Skeletal muscle cell (primary cell): Measurements from ENCODE around the gene PNKD.
"Not testable (repeated sequence)": the region's sequence is repeated elsewhere in the genome, so short reads cannot be mapped to it uniquely, and the experiment has no call there.

Experiments
- DNase-seq: peaks from one replicate; pipeline ENCODE4 v3.0.0-alpha.2; 2010; ENCODE audit warnings: low read depth
- H3K4me3 ChIP-seq: 2 replicates; pipeline ENCODE4 v1.5.1; 2011; ENCODE audit warnings: low read depth, mild to moderate bottlenecking, control low read depth, low read length, moderate library complexity

PNKD gene

DNA sequence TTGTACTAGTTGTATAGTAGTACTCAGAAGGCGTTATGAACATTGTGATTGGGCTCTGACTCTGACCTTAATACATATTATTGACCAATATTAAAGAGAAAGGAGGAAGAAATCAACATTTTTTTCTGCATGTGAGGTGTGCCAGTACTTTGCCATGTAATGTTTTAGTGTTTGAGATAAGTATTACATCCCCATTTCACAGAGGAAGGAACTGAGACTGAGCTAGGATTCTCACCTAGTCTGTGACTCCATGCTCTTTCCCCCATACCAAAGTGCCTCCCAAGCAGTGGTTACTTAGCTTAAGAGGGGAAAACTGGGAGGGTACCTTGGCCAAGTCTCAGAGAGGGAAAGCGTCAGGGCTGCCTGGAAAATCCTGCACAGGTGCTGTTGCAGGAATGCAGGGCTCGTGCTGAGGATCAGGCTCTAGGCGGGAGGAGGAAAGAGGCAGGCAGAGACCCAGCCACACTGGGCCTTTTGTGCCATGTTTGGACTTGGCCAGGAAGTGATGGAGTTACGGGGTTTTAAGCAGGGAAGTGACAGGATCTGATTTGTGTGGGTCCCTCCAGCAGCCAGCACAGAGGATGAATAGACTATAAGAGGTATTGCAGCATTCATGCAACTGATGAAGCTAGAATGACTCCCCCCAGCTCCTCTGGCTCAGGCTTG, 1.7 kb downstream of the PNKD start:
- no peak for DNase-seq
- H3K4me3 ChIP-seq: no peak overlapping the region

DNA sequence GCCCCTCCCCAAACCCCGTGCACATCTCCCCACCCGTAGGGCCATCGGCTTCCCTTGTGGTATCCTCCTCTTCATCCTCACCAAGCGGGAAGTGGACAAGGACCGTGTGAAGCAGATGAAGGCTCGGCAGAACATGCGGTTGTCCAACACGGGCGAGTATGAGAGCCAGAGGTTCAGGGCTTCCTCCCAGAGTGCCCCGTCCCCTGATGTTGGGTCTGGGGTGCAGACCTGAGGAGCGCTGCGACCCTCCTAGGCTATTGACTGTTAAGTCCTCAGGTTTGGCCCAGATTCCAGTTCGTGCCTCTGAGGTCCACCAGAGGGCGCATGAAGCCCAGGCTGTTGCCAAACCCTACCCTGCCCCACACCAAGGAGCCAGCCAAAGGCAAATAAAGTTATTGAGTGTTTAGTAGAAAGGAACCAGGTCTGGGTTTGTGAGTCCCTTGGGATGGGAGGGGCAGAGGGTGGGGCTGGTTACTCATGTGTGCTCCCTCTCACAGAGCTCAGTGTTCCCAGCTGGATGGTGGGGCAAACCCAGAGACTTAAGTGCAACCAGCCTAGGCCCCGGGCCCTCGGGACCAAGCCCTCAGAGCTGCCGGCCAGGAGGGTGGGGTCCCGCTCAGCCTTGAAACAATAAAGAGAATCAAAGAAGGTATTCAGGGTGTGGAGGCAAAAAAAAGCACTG, 2.4 kb downstream of the PNKD start:
- DNase-seq: peak; percentile 89
- H3K4me3 ChIP-seq: no peak overlapping the region

GRCh38 chr2:218273214-218273907, 3.0 kb downstream of the PNKD start:
- H3K4me3 ChIP-seq, DNase-seq: not testable (repeated sequence)

DNA sequence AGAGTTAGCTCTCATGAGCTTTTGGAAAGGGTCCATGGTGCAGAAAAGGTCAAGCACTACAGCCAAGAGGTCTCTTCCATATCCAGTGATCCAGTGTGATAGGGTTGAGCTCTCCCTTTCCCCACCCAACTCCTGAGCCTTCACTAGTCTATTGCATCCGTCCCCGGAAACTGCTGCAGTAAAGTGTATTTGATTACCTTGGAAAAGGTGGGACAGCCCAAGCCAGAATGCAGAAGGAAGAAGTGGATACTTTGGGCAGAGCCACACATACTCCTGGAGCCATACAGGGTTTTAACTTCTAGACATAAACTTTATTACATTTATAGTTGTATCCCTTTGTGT, 3.6 kb downstream of the PNKD start:
- DNase-seq: no peak

DNA sequence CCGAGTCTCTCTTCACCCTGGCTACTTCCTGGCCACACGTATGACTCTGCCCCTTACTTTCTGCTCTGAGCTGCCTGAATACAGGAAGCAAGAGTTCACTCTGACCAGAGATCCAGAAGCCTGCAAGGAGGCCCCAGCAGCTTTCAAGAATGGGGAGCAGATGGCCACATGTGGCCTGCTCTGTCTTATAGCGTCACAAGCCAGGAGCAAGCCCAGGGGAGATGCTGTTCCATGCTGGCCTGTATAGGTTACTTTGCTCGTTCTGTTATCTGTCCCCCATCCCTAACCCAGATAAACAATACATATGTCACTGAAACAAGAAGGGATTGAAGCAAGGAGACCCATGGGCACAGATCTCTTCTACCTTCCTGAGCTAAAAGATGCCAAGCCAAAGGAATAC, 4.3 kb downstream of the PNKD start:
- DNase-seq: no peak
- no peak overlapping the region for H3K4me3 ChIP-seq

More for the DNA sequence above, 3.6 kb downstream of the PNKD start:
- no peak overlapping the region for H3K4me3 ChIP-seq

DNA sequence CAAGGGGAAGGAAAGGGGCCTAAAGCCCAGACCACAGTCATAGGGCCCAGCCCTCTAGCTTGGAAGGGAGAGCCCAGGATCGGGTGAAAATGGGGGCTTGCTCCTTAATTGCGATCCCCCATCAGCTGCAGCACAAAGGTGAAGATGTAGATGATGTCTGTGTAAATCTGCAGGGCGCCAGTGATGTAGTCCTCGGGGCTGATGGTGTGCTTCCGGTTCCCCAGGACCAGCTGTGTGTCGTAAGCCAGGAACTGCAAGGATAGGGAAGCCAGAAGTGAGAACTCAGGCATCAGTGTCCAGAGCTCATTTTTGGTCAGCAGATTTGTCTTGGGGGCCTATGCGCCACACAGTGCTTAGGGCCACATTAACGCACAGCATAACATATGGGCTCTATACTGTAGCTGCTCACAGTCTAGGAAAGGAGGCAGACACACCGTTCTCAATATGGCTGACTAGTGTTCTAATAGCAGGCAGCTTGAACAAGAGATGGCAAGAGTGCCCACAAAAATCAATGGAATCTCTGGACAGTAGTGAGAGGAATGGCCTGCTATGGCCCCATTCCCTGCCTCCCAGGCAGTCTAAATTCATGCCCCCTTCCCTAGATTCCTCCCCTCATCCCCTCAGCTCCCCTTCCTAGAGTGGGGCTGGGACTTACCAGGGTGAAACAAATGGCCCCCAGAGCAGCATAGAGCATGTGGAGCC, 5.2 kb downstream of the PNKD start:
- no peak for DNase-seq
- H3K4me3 ChIP-seq: no peak overlapping the region

GRCh38 chr2:218276986-218277755, 6.9 kb downstream of the PNKD start:
- no peak for DNase-seq
- H3K4me3 ChIP-seq: no peak overlapping the region

GRCh38 chr2:218277921-218278320, 7.6 kb downstream of the PNKD start:
- H3K4me3 ChIP-seq: no peak overlapping the region
- DNase-seq: no peak

DNA sequence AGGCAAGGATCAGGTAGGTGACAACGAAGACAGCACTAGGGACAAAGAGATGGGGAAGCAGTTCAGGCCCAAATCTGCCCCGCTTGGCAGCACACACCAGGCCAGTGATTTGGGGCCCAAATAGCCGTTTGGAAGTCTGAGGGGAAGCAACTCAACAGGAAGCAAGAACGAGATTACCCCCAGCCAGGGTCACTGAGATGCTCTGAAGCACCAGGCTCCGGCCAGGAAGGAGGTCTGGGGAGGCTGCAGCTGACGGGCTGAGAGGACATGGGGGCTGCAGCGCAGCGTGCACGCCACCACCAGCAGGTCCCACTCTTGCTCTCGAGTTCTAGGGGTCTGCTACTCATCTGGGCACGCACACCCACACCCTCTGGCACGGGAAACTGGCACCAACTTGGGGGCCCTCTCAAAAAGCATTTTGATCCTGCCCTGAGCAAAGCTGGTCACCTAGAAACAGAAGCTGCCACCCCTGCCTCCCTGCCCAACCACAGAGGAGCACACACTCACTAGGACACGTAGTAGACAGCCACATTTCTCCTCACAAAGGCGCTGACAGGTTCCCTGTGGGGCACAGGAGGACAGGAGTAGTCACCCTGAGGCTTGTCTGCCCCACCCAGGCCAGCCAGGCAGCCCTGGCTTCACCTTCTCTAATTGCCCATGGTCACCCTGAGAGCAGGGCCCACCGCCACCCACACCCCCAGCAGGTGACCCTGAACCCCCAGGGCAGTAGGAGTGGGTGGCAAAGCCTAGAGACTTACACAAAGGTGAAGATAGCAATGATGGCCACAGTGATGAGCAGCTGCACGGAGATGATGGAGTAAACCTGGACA, 8.4 kb downstream of the PNKD start:
- no peak for DNase-seq
- no peak overlapping the region for H3K4me3 ChIP-seq

GRCh38 chr2:218280260-218280870, 10.0 kb downstream of the PNKD start:
- H3K4me3 ChIP-seq: no peak overlapping the region
- DNase-seq: no peak

DNA sequence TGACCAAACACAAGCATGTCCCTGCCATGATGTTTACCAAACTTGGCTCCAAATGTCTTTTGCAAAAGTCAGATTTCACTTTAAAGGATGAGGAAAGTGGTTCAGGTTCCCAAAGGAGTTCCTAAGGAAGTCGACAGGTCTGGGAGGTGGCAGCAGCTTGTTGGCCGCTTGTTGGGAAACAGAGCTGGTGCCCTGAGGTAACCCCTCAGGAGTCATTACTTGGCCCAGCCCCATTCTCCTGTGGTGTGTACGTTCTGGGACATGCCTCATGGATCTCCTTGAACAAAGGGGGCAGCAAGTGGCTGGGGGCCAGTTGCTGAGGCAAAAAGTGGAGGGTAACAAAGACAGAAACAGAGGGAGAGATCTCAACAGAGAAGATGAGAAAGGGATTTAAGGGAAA, 11.1 kb downstream of the PNKD start:
- H3K4me3 ChIP-seq: no peak overlapping the region
- no peak for DNase-seq

- H3K4me3 ChIP-seq: no peak overlapping the region
Measured at GRCh38 chr2:218282173-218282991, 12.1 kb downstream of the PNKD start.

DNA sequence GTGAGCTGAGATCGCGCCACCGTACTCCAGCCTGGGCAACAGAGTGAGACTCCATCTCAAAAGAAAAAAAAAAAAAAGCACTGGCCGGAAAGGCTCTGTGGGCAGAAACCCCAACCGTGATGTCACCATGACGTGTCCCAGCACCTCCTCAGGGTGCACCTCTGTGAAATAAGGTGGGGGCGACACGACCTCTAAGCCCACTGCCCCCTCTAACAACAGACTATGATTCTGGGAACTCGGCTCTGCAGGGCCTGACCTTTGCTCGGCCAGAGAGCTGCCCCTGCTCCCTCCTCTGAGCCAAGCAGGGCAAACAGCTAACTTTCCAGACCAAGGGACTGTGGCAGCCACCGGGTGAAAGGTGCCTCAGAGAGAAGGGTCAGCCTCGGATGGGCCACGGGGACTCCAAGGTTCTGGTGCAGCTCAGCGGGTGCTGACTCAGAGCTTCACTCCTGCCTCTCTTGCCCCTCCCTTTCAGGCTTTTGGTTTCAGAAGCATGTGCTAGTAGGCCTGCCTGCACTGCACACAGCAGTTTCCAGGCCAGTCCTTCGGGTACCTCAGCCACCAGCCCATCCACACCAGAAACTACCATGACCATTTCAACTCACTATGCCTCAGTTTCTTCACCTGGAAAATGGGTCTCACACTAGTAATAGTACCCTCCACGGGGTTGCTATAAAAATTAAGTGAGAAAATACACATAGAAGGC, 13.9 kb downstream of the PNKD start:
- H3K4me3 ChIP-seq: no peak overlapping the region

More at GRCh38 chr2:218282173-218282991, 12.1 kb downstream of the PNKD start:
- no peak for DNase-seq

GRCh38 chr2:218285604-218286003, 15.3 kb downstream of the PNKD start:
- peak overlapping the region; percentile 52 for H3K4me3 ChIP-seq
- DNase-seq: no peak

More for the DNA sequence above, 13.9 kb downstream of the PNKD start:
- no peak for DNase-seq

DNA sequence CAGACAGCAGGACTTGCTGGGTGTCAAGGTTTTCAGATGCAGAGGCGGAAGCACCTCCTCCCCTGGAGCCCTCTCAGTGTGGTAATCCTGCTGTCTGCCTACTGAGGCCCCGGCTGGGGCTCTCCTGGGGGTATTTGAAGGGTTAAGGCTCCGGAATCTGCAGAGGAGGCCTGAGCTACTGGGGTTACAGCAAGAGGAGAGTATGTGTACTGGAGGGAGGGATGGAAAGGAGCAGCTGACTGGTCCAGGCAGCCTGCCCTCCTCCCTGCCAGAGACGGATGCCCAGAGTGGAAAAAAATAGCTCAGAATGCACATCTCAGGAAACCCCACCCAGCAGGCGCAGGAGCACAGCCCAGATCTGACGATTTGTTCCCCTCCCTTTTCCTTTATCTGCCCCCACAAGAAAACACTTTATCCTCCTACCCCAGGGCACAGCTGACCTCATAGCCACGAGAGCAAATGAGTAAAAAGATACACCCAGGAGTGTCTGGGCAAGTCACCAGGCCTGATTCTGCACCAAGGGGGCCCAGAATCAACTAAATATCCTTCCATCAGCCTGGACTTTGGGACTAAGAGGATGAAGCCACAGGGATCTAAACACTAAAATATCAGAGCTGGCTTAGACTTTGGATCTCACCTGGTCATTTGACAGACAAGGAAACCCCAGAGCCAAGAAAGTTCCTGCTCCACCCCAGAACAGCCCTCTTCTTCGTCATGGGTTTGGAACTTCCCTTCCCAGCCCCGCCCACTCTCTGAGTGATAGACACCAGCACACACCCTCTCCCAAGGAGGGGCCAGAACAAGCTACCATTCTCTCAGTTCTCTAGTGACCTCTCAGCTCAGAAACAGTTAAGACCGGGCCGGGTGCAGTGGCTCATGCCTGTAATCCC, 16.5 kb downstream of the PNKD start:
- peak overlapping the region; percentile 52 for H3K4me3 ChIP-seq
- DNase-seq: peak; percentile 94
